Activated CD8-positive, alpha-beta T cell treated with anti-CD3 and anti-CD28 coated beads for 36 hours (primary cell): ENCODE data around the gene DIAPH1. TPM values are rescaled to one million over a fixed set of nuclear protein-coding genes. Genes with fewer than 3 reads are reported as not detected.
A peak's percentile ranks its signal among the peaks of the same experiment; 100 is the strongest.

Source experiments
- ATAC-seq: fragments of 200-7000 bp; cut with Tn5 transposase; one replicate; pipeline ENCODE4 v1.10.0; 2021; ENCODE audit warnings: mild to moderate bottlenecking, moderate library complexity
- CTCF ChIA-PET: fragments of 350-600 bp; sonication (Branson Sonifier 250); formaldehyde crosslinking; loops from one replicate; lab custom pipeline; 2021; ENCODE audit warnings: antibody characterized with exemption; lab: Charles Lee
- POLR2A ChIA-PET: fragments of 350-600 bp; sonication (Branson Sonifier 250); formaldehyde crosslinking; loops from one replicate; lab custom pipeline; 2021; ENCODE audit warnings: antibody characterized with exemption; lab: Charles Lee
- DNase-seq: peaks from one replicate; pipeline ENCODE4 v3.0.0-alpha.2; 2020
- H3K27ac Mint-ChIP-seq: one replicate; pipeline ENCODE4 v1.8.0; 2021; ENCODE audit warnings: mild to moderate bottlenecking, mixed read lengths
- H3K27me3 Mint-ChIP-seq: one replicate; pipeline ENCODE4 v1.8.0; 2021; ENCODE audit warnings: mixed read lengths
- H3K36me3 Mint-ChIP-seq: one replicate; pipeline ENCODE4 v1.8.0; 2021; ENCODE audit warnings: low read depth, mixed read lengths
- H3K4me1 Mint-ChIP-seq: one replicate; pipeline ENCODE4 v1.8.0; 2021; ENCODE audit warnings: low read depth, mixed read lengths
- H3K4me3 Mint-ChIP-seq: one replicate; pipeline ENCODE4 v1.8.0; 2021; ENCODE audit warnings: mild to moderate bottlenecking, moderate library complexity, mixed read lengths
- H3K9me3 Mint-ChIP-seq: one replicate; pipeline ENCODE4 v1.8.0; 2021; ENCODE audit warnings: mixed read lengths
- intact Hi-C: fragments of 100-400 bp; cut with micrococcal nuclease; formaldehyde crosslinking; loops from one replicate; pipeline ENCODE4 v1.10.0; 2022
- total RNA-seq, 2 experiments: library from RNA; stranded (reverse); gene quantifications; one replicate each; pipeline ENCODE4 v1.2.3, GENCODE V29; 2021
- TF ChIP-seq, protein P1 (sequence below): fragments of 200-600 bp; IDR thresholded peaks from one replicate; pipeline ENCODE4 v1.8.0; 2022; ENCODE audit warnings: antibody characterized with exemption, mild to moderate bottlenecking

The DIAPH1 gene
- total RNA-seq, 2 experiments from 2014 or later: 209 to 218 TPM

DNA sequence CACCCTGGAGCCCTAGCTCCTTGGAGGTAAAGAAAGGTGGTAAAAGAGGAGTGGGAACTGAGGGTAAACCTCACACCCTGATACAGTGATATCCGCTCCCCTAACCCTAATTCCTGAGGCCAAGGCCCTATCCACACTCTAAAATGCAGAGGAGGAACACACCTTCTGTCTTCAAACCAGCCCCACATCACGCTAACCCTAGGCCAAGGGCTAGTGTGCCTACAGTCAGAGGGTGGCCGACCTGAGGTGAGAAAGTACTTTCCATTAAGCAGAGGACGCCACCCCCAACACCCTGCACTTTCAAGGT lies 17.3 kb upstream of the DIAPH1 start:
- Mint-ChIP-seq H3K27me3 (no peaks in the 10 kb centered on the region), H3K4me1 (peaks cover 42% of the 10 kb centered on the region)

DNA sequence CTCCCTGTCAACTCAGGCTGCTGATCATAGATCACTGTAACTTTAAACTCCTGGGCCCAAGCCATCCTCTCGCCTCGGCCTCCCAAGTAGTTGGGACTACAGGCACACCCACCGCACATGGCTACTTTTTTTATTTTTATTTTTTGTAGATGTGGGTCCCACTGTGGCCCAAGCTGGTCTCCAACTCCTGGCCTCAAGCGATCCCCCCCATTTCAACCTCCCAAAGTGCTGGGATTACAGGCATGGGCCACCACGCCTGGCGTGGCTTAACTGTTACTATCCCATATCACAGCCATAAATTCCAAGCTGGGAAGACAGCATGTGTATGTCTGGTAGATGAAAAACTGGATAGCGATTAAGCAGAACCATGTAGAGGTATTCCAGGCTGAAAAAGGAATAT lies 16.8 kb upstream of the DIAPH1 start:
- Mint-ChIP-seq H3K9me3 (no peaks in the 10 kb centered on the region), H3K4me3 (peak overlapping the region; percentile 86), H3K27ac (peak overlapping the region; percentile 79), H3K4me1 (peaks cover 39% of the 10 kb centered on the region), H3K36me3 (peaks cover 40% of the 10 kb centered on the region), H3K27me3 (no peaks in the 10 kb centered on the region)
- TF ChIP-seq, protein P1, sequence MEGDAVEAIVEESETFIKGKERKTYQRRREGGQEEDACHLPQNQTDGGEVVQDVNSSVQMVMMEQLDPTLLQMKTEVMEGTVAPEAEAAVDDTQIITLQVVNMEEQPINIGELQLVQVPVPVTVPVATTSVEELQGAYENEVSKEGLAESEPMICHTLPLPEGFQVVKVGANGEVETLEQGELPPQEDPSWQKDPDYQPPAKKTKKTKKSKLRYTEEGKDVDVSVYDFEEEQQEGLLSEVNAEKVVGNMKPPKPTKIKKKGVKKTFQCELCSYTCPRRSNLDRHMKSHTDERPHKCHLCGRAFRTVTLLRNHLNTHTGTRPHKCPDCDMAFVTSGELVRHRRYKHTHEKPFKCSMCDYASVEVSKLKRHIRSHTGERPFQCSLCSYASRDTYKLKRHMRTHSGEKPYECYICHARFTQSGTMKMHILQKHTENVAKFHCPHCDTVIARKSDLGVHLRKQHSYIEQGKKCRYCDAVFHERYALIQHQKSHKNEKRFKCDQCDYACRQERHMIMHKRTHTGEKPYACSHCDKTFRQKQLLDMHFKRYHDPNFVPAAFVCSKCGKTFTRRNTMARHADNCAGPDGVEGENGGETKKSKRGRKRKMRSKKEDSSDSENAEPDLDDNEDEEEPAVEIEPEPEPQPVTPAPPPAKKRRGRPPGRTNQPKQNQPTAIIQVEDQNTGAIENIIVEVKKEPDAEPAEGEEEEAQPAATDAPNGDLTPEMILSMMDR: no peak
- ATAC-seq (no peak), DNase-seq (no peak)
- CTCF ChIA-PET: interaction anchor here (0.9 to 4.2 kb wide), 14 partner anchors 9 to 215 kb away, joined by 3 to 83 read pairs (median 12); partner anchors contain the start of genes DIAPH1, FCHSD1 and PCDHGA11
- intact Hi-C loops: loop anchor here (5.0 kb wide), 1 partner anchor 43 kb away; no protein-coding TSS in a partner anchor
- POLR2A ChIA-PET: interaction anchor here (1.2 to 6.5 kb wide), 6 partner anchors 9 to 44 kb away, joined by 3 to 30 read pairs (median 26); partner anchors contain the start of gene DIAPH1

More for the DNA sequence above, 17.3 kb upstream of the DIAPH1 start:
- Mint-ChIP-seq H3K36me3 (peaks cover 44% of the 10 kb centered on the region), H3K9me3 (no peaks in the 10 kb centered on the region), H3K4me3 (peak overlapping the region; percentile 86), H3K27ac (peak overlapping the region; percentile 79)
- intact Hi-C loops: loop anchor here (5.0 kb wide), 1 partner anchor 44 kb away; no protein-coding TSS in a partner anchor
- no peak for DNase-seq
- TF ChIP-seq, protein P1: no peak
- CTCF ChIA-PET: interaction anchor here (1.1 to 4.2 kb wide), 13 partner anchors 10 to 243 kb away, joined by 3 to 83 read pairs (median 14); partner anchors contain the start of genes DIAPH1 and FCHSD1
- POLR2A ChIA-PET: interaction anchor here (1.0 to 6.5 kb wide), 9 partner anchors 9 to 122 kb away, joined by 3 to 30 read pairs (median 15); partner anchors contain the start of genes DIAPH1 and FCHSD1
- no peak for ATAC-seq

DNA sequence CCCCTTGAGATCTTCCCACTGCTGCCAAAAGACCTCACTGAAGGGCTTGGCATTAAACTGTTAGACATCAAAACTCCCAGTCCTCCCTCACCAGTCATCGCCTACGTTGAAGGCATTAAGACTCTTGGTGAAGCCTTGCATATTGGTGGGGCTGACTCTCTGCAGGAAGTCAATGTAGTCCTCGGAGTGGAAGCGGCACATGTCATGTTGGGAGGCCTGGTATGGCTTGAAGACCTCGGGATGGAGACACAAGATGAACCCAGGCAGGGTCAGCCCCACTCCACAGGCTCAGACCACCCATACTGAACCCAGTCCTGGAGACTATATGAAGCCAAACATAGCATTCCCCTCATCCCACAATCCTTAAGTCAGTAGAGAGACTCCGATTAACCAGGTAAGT lies 15.9 kb upstream of the DIAPH1 start:
- DNase-seq (no peak), ATAC-seq (no peak)
- H3K4me1 Mint-ChIP-seq: peaks cover 39% of the 10 kb centered on the region
- H3K9me3 Mint-ChIP-seq: no peaks in the 10 kb centered on the region
- peak overlapping the region; percentile 86 for H3K4me3 Mint-ChIP-seq
- TF ChIP-seq, protein P1: no peak
- no peaks in the 10 kb centered on the region for H3K27me3 Mint-ChIP-seq
- ChIA-PET CTCF (interaction anchor here (0.9 to 6.4 kb wide), 10 partner anchors 10 to 214 kb away, joined by 3 to 73 read pairs (median 15); partner anchors contain the start of genes DIAPH1, FCHSD1 and PCDHGA11), POLR2A (interaction anchor here (2.1 to 6.5 kb wide), 3 partner anchors 8 to 43 kb away, joined by 6 to 28 read pairs (median 24); no protein-coding TSS in a partner anchor)
- peaks cover 37% of the 10 kb centered on the region for H3K36me3 Mint-ChIP-seq
- H3K27ac Mint-ChIP-seq: peak overlapping the region; percentile 6
- intact Hi-C loops: loop anchor here (5.0 kb wide), 1 partner anchor 42 kb away; no protein-coding TSS in a partner anchor

DNA sequence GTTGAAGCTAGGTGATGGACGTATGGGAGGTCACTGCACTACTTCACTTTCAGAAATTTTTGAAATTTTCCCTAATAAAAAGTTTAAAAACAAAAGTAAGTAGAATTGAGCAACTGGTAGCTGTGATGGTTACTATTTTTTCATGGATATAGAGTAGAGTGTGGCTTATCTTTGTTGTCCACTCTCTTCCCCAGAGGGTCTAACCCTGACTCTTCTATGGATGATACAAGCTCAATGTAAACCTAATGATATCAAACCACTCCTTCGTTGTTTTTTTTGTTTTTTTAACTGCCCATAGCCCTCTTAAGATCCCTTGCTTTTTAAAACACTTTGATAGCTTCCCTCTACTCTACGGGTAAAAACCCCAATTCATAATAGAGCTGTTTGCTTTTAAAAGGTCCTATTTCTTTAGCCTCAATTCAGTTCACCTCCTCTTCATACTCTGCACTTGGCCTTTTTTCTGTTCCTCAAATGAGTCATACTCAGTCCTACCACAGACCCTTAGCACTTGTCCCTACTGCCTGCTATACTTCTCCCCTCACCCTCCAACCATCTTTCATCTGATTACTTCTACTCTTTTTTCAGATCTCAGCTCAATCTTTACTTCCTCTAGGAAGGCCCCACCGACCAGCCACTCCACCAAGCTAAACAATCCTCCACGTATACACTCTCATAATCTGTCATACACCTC lies 15.2 kb upstream of the DIAPH1 start:
- DNase-seq (no peak), ATAC-seq (no peak)
- ChIA-PET CTCF (interaction anchor here (1.0 to 6.4 kb wide), 7 partner anchors 9 to 70 kb away, joined by 3 to 73 read pairs (median 14); partner anchors contain the start of gene DIAPH1), POLR2A (interaction anchor here (0.9 to 6.5 kb wide), 4 partner anchors 8 to 42 kb away, joined by 3 to 28 read pairs (median 4); partner anchors contain the start of gene DIAPH1)
- Mint-ChIP-seq H3K4me3 (peak overlapping the region; percentile 32), H3K36me3 (peaks cover 41% of the 10 kb centered on the region), H3K9me3 (no peaks in the 10 kb centered on the region), H3K27me3 (no peaks in the 10 kb centered on the region), H3K27ac (peak overlapping the region; percentile 26), H3K4me1 (peaks cover 36% of the 10 kb centered on the region)
- TF ChIP-seq, protein P1: no peak
- intact Hi-C loops: no loop called here
